Right lobe of liver (tissue), 4 donors: ENCODE measurements around the gene VPS37C.

Experiments
- POLR2A ChIP-seq: fragments of 450-650 bp; IDR thresholded peaks from one replicate; pipeline ENCODE4 v1.6.1; 2017; ENCODE audit warnings: antibody characterized with exemption, mild to moderate bottlenecking
- TF ChIP-seq, protein P1 (sequence below), 4 donors: fragments of 200-600 bp in 3 of 4; fragments of 450-650 bp in 1 of 4; IDR thresholded peaks; one replicate each; pipeline versions ENCODE4 v1.5.1 to v1.8.0; 2016 to 2022; ENCODE audit warnings: antibody characterized with exemption in 4 of 4, mild to moderate bottlenecking in 2 of 4
- donor health status: DM: no; HTN: no; CAD: no.
- donor health status: DM: no; HTN: no; CAD: no.
- donor health status: DM: no; HTN: yes; CAD: no.

GRCh38 chr11:61172356-61172755, 11.1 kb upstream of the VPS37C start:
- TF ChIP-seq, protein P1, sequence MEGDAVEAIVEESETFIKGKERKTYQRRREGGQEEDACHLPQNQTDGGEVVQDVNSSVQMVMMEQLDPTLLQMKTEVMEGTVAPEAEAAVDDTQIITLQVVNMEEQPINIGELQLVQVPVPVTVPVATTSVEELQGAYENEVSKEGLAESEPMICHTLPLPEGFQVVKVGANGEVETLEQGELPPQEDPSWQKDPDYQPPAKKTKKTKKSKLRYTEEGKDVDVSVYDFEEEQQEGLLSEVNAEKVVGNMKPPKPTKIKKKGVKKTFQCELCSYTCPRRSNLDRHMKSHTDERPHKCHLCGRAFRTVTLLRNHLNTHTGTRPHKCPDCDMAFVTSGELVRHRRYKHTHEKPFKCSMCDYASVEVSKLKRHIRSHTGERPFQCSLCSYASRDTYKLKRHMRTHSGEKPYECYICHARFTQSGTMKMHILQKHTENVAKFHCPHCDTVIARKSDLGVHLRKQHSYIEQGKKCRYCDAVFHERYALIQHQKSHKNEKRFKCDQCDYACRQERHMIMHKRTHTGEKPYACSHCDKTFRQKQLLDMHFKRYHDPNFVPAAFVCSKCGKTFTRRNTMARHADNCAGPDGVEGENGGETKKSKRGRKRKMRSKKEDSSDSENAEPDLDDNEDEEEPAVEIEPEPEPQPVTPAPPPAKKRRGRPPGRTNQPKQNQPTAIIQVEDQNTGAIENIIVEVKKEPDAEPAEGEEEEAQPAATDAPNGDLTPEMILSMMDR (IDR thresholded peaks at IDR 0.05), result no peak
- no peak for TF ChIP-seq POLR2A
